H9 (cell line): ENCODE results near the gene SLCO4A1. TPM values are rescaled to one million over a fixed set of nuclear protein-coding genes. Genes with fewer than 3 reads are reported as not detected.

Experiments
- DNase-seq: peaks from one replicate; pipeline ENCODE4 v3.0.0-alpha.2; 2017
- H2AFZ ChIP-seq: one replicate; pipeline ENCODE4 v1.6.1; 2013; ENCODE audit warnings: mild to moderate bottlenecking, low read length, control low read depth, moderate library complexity
- H2AK5ac ChIP-seq: 2 replicates; pipeline ENCODE4 v1.6.1; 2013; ENCODE audit warnings: low read length, control low read depth, mixed read lengths; ENCODE audit not compliant: insufficient read length
- H2BK120ac ChIP-seq: one replicate; pipeline ENCODE4 v1.6.1; 2013; ENCODE audit warnings: low read depth, mild to moderate bottlenecking, low read length, control low read depth, inconsistent platforms; ENCODE audit not compliant: poor library complexity, severe bottlenecking
- H2BK12ac ChIP-seq: 2 replicates; pipeline ENCODE4 v1.6.1; 2013; ENCODE audit warnings: low read length, control low read depth, mixed read lengths, low read depth; ENCODE audit not compliant: insufficient read length
- H2BK15ac ChIP-seq: 2 replicates; pipeline ENCODE4 v1.6.1; 2013; ENCODE audit warnings: low read depth, low read length, control low read depth
- H2BK20ac ChIP-seq: one replicate; pipeline ENCODE4 v1.6.1; 2013; ENCODE audit warnings: low read depth, mild to moderate bottlenecking, low read length, control low read depth, inconsistent platforms; ENCODE audit not compliant: poor library complexity, severe bottlenecking
- H2BK5ac ChIP-seq: 2 replicates; pipeline ENCODE4 v1.6.1; 2013; ENCODE audit warnings: low read length, control low read depth, mixed read lengths; ENCODE audit not compliant: insufficient read length
- H3K14ac ChIP-seq: 2 replicates; pipeline ENCODE4 v1.6.1; 2013; ENCODE audit warnings: low read length, control low read depth; ENCODE audit not compliant: insufficient read depth
- H3K18ac ChIP-seq: 2 replicates; pipeline ENCODE4 v1.6.1; 2013; ENCODE audit warnings: low read depth, mild to moderate bottlenecking, mixed read lengths, low read length, control low read depth; ENCODE audit not compliant: insufficient read length
- H3K23ac ChIP-seq: 2 replicates; pipeline ENCODE4 v1.6.1; 2013; ENCODE audit warnings: low read length, control low read depth, mixed read lengths, low read depth; ENCODE audit not compliant: insufficient read length
- H3K23me2 ChIP-seq: 2 replicates; pipeline ENCODE4 v1.6.1; 2013; ENCODE audit warnings: low read depth, mild to moderate bottlenecking, mixed read lengths, low read length, control low read depth; ENCODE audit not compliant: insufficient read length, poor library complexity, severe bottlenecking
- H3K27ac ChIP-seq: 2 replicates; pipeline ENCODE4 v1.5.1; 2013; ENCODE audit warnings: low read length, control low read depth, mixed read lengths, low read depth; ENCODE audit not compliant: insufficient read length
- H3K27me3 ChIP-seq: 2 replicates; pipeline ENCODE4 v1.6.1; 2013; ENCODE audit warnings: low read length, control low read depth, inconsistent platforms; ENCODE audit not compliant: insufficient read depth
- H3K4ac ChIP-seq: 2 replicates; pipeline ENCODE4 v1.6.1; 2013; ENCODE audit warnings: low read depth, mild to moderate bottlenecking, control low read depth, inconsistent platforms, low read length, moderate library complexity
- H3K4me1 ChIP-seq: 2 replicates; pipeline ENCODE4 v1.6.1; 2013; ENCODE audit warnings: low read length, control low read depth, inconsistent platforms; ENCODE audit not compliant: insufficient read depth
- H3K4me2 ChIP-seq: 2 replicates; pipeline ENCODE4 v1.6.1; 2013; ENCODE audit warnings: low read length, control low read depth, mixed read lengths; ENCODE audit not compliant: insufficient read length, insufficient read depth
- H3K56ac ChIP-seq: 2 replicates; pipeline ENCODE4 v1.6.1; 2013; ENCODE audit warnings: low read depth, mild to moderate bottlenecking, mixed read lengths, low read length, control low read depth; ENCODE audit not compliant: insufficient read length
- H3K79me1 ChIP-seq: 2 replicates; pipeline ENCODE4 v1.6.1; 2013; ENCODE audit warnings: low read depth, mild to moderate bottlenecking, moderate library complexity, low read length, control low read depth, inconsistent platforms; ENCODE audit not compliant: insufficient read depth, poor library complexity, severe bottlenecking
- H3K79me2 ChIP-seq: 2 replicates; pipeline ENCODE4 v1.6.1; 2013; ENCODE audit warnings: low read length, control low read depth, inconsistent platforms; ENCODE audit not compliant: insufficient read depth
- H3K9ac ChIP-seq: 2 replicates; pipeline ENCODE4 v1.6.1; 2013; ENCODE audit warnings: low read length, control low read depth, mixed read lengths; ENCODE audit not compliant: insufficient read length; ENCODE audit errors: extremely low read depth
- H3K9me3 ChIP-seq: one replicate; pipeline ENCODE4 v1.6.1; 2013; ENCODE audit warnings: low read depth, low read length, inconsistent platforms; ENCODE audit not compliant: control insufficient read depth
- H3T11ph ChIP-seq: one replicate; pipeline ENCODE4 v1.6.1; 2013; ENCODE audit warnings: mild to moderate bottlenecking, low read length, control low read depth, inconsistent platforms
- H4K20me1 ChIP-seq: one replicate; pipeline ENCODE4 v1.6.1; 2013; ENCODE audit not compliant: control insufficient read depth, insufficient read length, insufficient read depth
- H4K5ac ChIP-seq: 2 replicates; pipeline ENCODE4 v1.6.1; 2013; ENCODE audit warnings: low read depth, mild to moderate bottlenecking, mixed read lengths, low read length, control low read depth; ENCODE audit not compliant: insufficient read length
- H4K8ac ChIP-seq: replicated peaks from 2 replicates; pipeline ENCODE4 v1.6.1; 2013; ENCODE audit warnings: low read length, control low read depth, mixed read lengths, low read depth; ENCODE audit not compliant: insufficient read length
- H4K91ac ChIP-seq: 2 replicates; pipeline ENCODE4 v1.6.1; 2013; ENCODE audit warnings: low read depth, mild to moderate bottlenecking, moderate library complexity, mixed read lengths, low read length, control low read depth; ENCODE audit not compliant: insufficient read length
- H3K27ac Mint-ChIP-seq, 3 experiments: 2 replicates in 2 of 3; 3 replicates in 1 of 3; pipeline ENCODE4 v1.8.0; 2020 to 2021; ENCODE audit warnings: mixed read lengths in 3 of 3, mild to moderate bottlenecking in 1 of 3, moderate library complexity in 1 of 3
- H3K27me3 Mint-ChIP-seq: 2 replicates; pipeline ENCODE4 v1.8.0; 2021; ENCODE audit warnings: low read depth, mild to moderate bottlenecking, moderate library complexity, mixed read lengths
- H3K36me3 Mint-ChIP-seq, 3 experiments: 2 replicates in 2 of 3; 3 replicates in 1 of 3; pipeline ENCODE4 v1.8.0; 2020 to 2021; ENCODE audit warnings: low read depth in 3 of 3, mixed read lengths in 3 of 3; ENCODE audit not compliant: insufficient read depth in 1 of 3
- H3K4me1 Mint-ChIP-seq, 2 experiments: 2 replicates each; pipeline ENCODE4 v1.8.0; 2020; ENCODE audit warnings: mixed read lengths in 2 of 2
- H3K4me3 Mint-ChIP-seq, 2 experiments: 2 replicates in 1 of 2; 3 replicates in 1 of 2; pipeline ENCODE4 v1.8.0; 2020 to 2021; ENCODE audit warnings: mild to moderate bottlenecking in 2 of 2, mixed read lengths in 2 of 2, moderate library complexity in 1 of 2
- H3K9me3 Mint-ChIP-seq, 2 experiments: 2 replicates in 1 of 2; 3 replicates in 1 of 2; pipeline ENCODE4 v1.8.0; 2020; ENCODE audit warnings: mild to moderate bottlenecking in 2 of 2, mixed read lengths in 2 of 2, moderate library complexity in 1 of 2
- WGBS: extraction: QIAGEN DNeasy Blood & Tissue Kit; methylation state at CpG from one replicate; pipeline ENCODE4 v1.1.7; 2013; ENCODE audit warnings: missing lambda C conversion rate, low lambda C conversion rate, mixed read lengths; ENCODE audit not compliant: insufficient read length; ENCODE audit errors: extremely low coverage; 5-methylcytosine and 5-hydroxymethylcytosine counted together
- total RNA-seq: library from RNA; stranded (reverse); gene quantifications from 2 replicates; pipeline ENCODE4 v1.2.1, GENCODE V29; 2021
- TF ChIP-seq, protein P1 (sequence below): fragments of 200-600 bp; sonication (generic); conservative IDR thresholded peaks from 3 replicates; pipeline ENCODE4 v1.8.0; 2021; ENCODE audit warnings: antibody characterized with exemption, mild to moderate bottlenecking

The SLCO4A1 gene
- total RNA-seq, 1 experiment from 2014 or later, result 9.4 TPM

DNA sequence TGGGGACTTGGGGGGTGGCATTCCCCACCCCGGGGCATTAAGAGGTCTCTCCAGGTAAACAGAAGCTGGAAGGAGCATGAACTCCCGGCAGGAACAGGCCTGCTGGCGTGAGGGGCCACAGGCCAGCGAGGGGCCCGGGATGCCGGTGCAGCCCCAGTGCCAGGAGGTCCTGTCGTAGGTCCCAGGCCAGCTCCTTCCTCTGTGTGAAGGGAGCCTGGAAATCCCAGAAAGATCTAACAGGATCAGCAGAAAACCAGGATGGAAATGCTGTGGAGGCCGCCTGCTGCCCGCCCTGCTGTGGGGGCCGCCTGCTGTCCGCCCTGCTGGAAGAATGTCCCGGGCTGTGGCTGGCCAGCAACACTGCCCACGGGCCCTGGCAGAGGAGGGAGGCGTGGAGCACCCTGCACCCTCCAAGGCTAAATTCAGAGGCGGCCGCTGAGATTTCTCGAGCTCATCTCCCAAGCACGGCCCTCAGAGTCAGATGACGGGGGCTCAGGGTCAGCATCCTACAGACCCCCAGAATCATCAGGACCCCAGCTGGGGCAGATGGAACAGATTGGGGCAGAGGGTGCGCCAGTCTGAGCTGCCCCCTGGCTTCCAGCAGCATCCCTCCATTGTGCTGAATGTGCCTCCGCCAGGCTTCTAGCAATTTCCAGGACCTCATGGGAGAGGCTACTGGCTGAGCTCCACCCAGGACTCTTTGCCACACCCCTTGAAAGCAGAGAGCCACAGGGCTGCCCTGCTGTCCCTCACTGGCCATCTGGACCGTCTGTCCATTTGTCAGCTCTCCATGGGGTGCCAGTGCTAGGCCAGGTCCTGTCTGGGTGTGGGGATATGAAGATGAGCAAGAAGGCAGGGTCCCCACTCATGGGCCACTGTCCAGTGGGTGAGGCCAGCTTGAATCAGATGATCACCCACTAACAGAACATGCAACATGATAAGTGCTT is 32.2 kb upstream of the SLCO4A1 start:
- no peak overlapping the region for H2BK15ac ChIP-seq
- no peak overlapping the region for H2BK5ac ChIP-seq
- Mint-ChIP-seq H3K9me3 (peaks cover 0 to 3% of the 10 kb centered on the region in 2 experiments; a peak in 2 of 5 replicates), H3K4me3 (no peak overlapping the region), H3K36me3 (peaks cover 0 to 2% (median 0%) of the 10 kb centered on the region in 3 experiments; a peak in 2 of 7 replicates), H3K27me3 (peaks cover 12% of the 10 kb centered on the region), H3K27ac (peak overlapping the region in 2 of 3 experiments; percentile 24 to 27; a peak in 2 of 7 replicates), H3K4me1 (peaks cover 12 to 25% of the 10 kb centered on the region in 2 experiments)
- no peak overlapping the region for H2BK120ac ChIP-seq
- no peak overlapping the region for H3K4me2 ChIP-seq
- no peak overlapping the region for H2BK12ac ChIP-seq
- no peaks in the 10 kb centered on the region for H3K9me3 ChIP-seq
- no peak overlapping the region for H4K5ac ChIP-seq
- H2AK5ac ChIP-seq, result no peak overlapping the region
- no peak overlapping the region for H4K8ac ChIP-seq
- no peak overlapping the region for H3K4ac ChIP-seq
- no peaks in the 10 kb centered on the region for H3K27me3 ChIP-seq
- H3K9ac ChIP-seq, result no peak overlapping the region
- no peak overlapping the region for H3T11ph ChIP-seq
- H4K91ac ChIP-seq, result no peak overlapping the region
- H2BK20ac ChIP-seq, result no peak overlapping the region
- H3K14ac ChIP-seq, result no peak overlapping the region
- H3K4me1 ChIP-seq, result no peaks in the 10 kb centered on the region; the same call in 1 of the 2 replicates
- no CpG with 5 or more reads among the region's 22 CpGs for WGBS
- no peaks in the 10 kb centered on the region for H3K23me2 ChIP-seq
- H3K18ac ChIP-seq, result no peak overlapping the region
- no peak overlapping the region for H2AFZ ChIP-seq
- DNase-seq, result no peak
- H3K27ac ChIP-seq, result no peak overlapping the region
- no peak overlapping the region for H3K23ac ChIP-seq
- no peaks in the 10 kb centered on the region for H4K20me1 ChIP-seq
- H3K56ac ChIP-seq, result no peak overlapping the region
- no peaks in the 10 kb centered on the region for H3K79me1 ChIP-seq
- no peaks in the 10 kb centered on the region for H3K79me2 ChIP-seq
- TF ChIP-seq, protein P1, sequence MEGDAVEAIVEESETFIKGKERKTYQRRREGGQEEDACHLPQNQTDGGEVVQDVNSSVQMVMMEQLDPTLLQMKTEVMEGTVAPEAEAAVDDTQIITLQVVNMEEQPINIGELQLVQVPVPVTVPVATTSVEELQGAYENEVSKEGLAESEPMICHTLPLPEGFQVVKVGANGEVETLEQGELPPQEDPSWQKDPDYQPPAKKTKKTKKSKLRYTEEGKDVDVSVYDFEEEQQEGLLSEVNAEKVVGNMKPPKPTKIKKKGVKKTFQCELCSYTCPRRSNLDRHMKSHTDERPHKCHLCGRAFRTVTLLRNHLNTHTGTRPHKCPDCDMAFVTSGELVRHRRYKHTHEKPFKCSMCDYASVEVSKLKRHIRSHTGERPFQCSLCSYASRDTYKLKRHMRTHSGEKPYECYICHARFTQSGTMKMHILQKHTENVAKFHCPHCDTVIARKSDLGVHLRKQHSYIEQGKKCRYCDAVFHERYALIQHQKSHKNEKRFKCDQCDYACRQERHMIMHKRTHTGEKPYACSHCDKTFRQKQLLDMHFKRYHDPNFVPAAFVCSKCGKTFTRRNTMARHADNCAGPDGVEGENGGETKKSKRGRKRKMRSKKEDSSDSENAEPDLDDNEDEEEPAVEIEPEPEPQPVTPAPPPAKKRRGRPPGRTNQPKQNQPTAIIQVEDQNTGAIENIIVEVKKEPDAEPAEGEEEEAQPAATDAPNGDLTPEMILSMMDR, result no peak
